SU-DHL-6 (cell line): ENCODE results near the gene URI1.

ENCODE experiments used
- H2AFZ ChIP-seq: fragments of 200-600 bp; sonication (generic); 2 replicates; pipeline ENCODE4 v1.6.1; 2014; ENCODE audit warnings: low read depth, mild to moderate bottlenecking, moderate library complexity, mixed read lengths, antibody characterized with exemption, low read length; ENCODE audit not compliant: severe bottlenecking
- H3F3A ChIP-seq: fragments of 200-600 bp; shearing (Covaris generic); 2 replicates; pipeline ENCODE4 v1.6.0; 2016; ENCODE audit warnings: antibody characterized with exemption, mild to moderate bottlenecking; ENCODE audit not compliant: insufficient read depth
- H3K27ac ChIP-seq: fragments of 200-600 bp; sonication (generic); 2 replicates; pipeline ENCODE4 v1.5.1; 2016; ENCODE audit warnings: low read depth, mild to moderate bottlenecking, low read length, moderate library complexity, mixed read lengths
- H3K27me3 ChIP-seq: fragments of 200-600 bp; sonication (generic), shearing (Covaris generic); 2 replicates; pipeline ENCODE4 v1.6.0; 2014; ENCODE audit warnings: mild to moderate bottlenecking, low read length
- H3K36me3 ChIP-seq: fragments of 200-600 bp; sonication (generic); 2 replicates; pipeline ENCODE4 v1.6.1; 2014; ENCODE audit warnings: mild to moderate bottlenecking, low read length, mixed read lengths
- H3K4me2 ChIP-seq: fragments of 300-600, 200-600 bp; shearing (Covaris generic), sonication (generic); 2 replicates; pipeline ENCODE4 v1.6.0; 2014; ENCODE audit warnings: low read length, low read depth, mild to moderate bottlenecking; ENCODE audit not compliant: poor library complexity, severe bottlenecking
- H3K4me3 ChIP-seq: fragments of 200-600 bp; sonication (generic); 2 replicates; pipeline ENCODE4 v1.5.1; 2014; ENCODE audit warnings: antibody characterized with exemption, low read length, mild to moderate bottlenecking, mixed read lengths; ENCODE audit not compliant: insufficient read depth, poor library complexity, severe bottlenecking
- H3K79me2 ChIP-seq: fragments of 200-600 bp; sonication (generic); 2 replicates; pipeline ENCODE4 v1.6.1; 2014; ENCODE audit warnings: mild to moderate bottlenecking, low read length, moderate library complexity; ENCODE audit not compliant: insufficient read depth
- H3K9ac ChIP-seq: fragments of 200-600 bp; sonication (generic); 2 replicates; pipeline ENCODE4 v1.7.0; 2014; ENCODE audit warnings: mild to moderate bottlenecking, low read length
- H3K9me2 ChIP-seq: fragments of 200-600 bp; sonication (generic); replicated peaks from 2 replicates; pipeline ENCODE4 v1.6.1; 2014; ENCODE audit warnings: low read length; ENCODE audit not compliant: insufficient read depth
- H3K9me3 ChIP-seq: fragments of 200-600 bp; sonication (generic); 2 replicates; pipeline ENCODE4 v1.6.1; 2014; ENCODE audit warnings: low read length, mixed read lengths; ENCODE audit not compliant: insufficient read depth
- H4K20me1 ChIP-seq: fragments of 200-600 bp; sonication (generic); 2 replicates; pipeline ENCODE4 v1.6.1; 2014; ENCODE audit warnings: low read depth, mild to moderate bottlenecking, antibody characterized with exemption, low read length, moderate library complexity, mixed read lengths
- EZH2phosphoT487 ChIP-seq: fragments of 200-600 bp; sonication (generic), shearing (Covaris generic); conservative IDR thresholded peaks from 2 replicates; pipeline ENCODE4 v1.6.1; 2018; ENCODE audit warnings: mild to moderate bottlenecking, antibody characterized with exemption, low read length, moderate library complexity, mixed read lengths
- TF ChIP-seq, protein P1 (sequence below): fragments of 200-600 bp; sonication (generic); IDR thresholded peaks from one replicate; pipeline ENCODE4 v1.5.1; 2017; ENCODE audit warnings: antibody characterized with exemption, mild to moderate bottlenecking, low read length, moderate library complexity; ENCODE audit not compliant: insufficient read depth, poor library complexity, severe bottlenecking

URI1 gene

GRCh38 chr19:30023330-30023729 lies 81.3 kb downstream of the URI1 start:
- Histone ChIP-seq H3K36me3 (peaks cover 3% of the 10 kb centered on the region; the same call in 1 of the 2 replicates), H3K79me2 (no peaks in the 10 kb centered on the region), H3K27me3 (no peaks in the 10 kb centered on the region), H2AFZ (no peak overlapping the region), H3K27ac (no peak overlapping the region), H3K9ac (no peak overlapping the region), H3F3A (no peaks in the 10 kb centered on the region), H3K4me2 (no peak overlapping the region), H3K9me3 (no peaks in the 10 kb centered on the region), H3K9me2 (no peaks in the 10 kb centered on the region), H3K4me3 (no peak overlapping the region), H4K20me1 (no peaks in the 10 kb centered on the region; the same call in 1 of the 2 replicates)
- TF ChIP-seq, protein P1, sequence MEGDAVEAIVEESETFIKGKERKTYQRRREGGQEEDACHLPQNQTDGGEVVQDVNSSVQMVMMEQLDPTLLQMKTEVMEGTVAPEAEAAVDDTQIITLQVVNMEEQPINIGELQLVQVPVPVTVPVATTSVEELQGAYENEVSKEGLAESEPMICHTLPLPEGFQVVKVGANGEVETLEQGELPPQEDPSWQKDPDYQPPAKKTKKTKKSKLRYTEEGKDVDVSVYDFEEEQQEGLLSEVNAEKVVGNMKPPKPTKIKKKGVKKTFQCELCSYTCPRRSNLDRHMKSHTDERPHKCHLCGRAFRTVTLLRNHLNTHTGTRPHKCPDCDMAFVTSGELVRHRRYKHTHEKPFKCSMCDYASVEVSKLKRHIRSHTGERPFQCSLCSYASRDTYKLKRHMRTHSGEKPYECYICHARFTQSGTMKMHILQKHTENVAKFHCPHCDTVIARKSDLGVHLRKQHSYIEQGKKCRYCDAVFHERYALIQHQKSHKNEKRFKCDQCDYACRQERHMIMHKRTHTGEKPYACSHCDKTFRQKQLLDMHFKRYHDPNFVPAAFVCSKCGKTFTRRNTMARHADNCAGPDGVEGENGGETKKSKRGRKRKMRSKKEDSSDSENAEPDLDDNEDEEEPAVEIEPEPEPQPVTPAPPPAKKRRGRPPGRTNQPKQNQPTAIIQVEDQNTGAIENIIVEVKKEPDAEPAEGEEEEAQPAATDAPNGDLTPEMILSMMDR = no peak
- TF ChIP-seq EZH2phosphoT487 = no peak

- no peak overlapping the region for H3K9ac ChIP-seq
- H3K36me3 ChIP-seq = peaks cover 3% of the 10 kb centered on the region
- H2AFZ ChIP-seq = no peak overlapping the region
- H3K27me3 ChIP-seq = no peaks in the 10 kb centered on the region
- no peaks in the 10 kb centered on the region for H3K79me2 ChIP-seq
- H3K9me2 ChIP-seq = no peaks in the 10 kb centered on the region
- H3K4me3 ChIP-seq = no peak overlapping the region
- no peak overlapping the region for H3K4me2 ChIP-seq
- no peak overlapping the region for H3K27ac ChIP-seq
- no peaks in the 10 kb centered on the region for H3F3A ChIP-seq
- TF ChIP-seq EZH2phosphoT487 = no peak
- TF ChIP-seq, protein P1 = no peak
- no peaks in the 10 kb centered on the region; the same call in 1 of the 2 replicates for H4K20me1 ChIP-seq
- no peaks in the 10 kb centered on the region for H3K9me3 ChIP-seq
Observed at GRCh38 chr19:30024091-30024490, 82.1 kb downstream of the URI1 start.

GRCh38 chr19:30026933-30027332 lies 84.9 kb downstream of the URI1 start:
- H3K36me3 ChIP-seq = peaks cover 3% of the 10 kb centered on the region
- no peak overlapping the region for H3K4me2 ChIP-seq
- no peak for TF ChIP-seq EZH2phosphoT487
- TF ChIP-seq, protein P1 = no peak
- no peaks in the 10 kb centered on the region for H3K9me3 ChIP-seq
- no peaks in the 10 kb centered on the region for H3K9me2 ChIP-seq
- H3K79me2 ChIP-seq = no peaks in the 10 kb centered on the region
- no peaks in the 10 kb centered on the region for H3F3A ChIP-seq
- no peaks in the 10 kb centered on the region for H3K27me3 ChIP-seq
- H3K4me3 ChIP-seq = no peak overlapping the region
- no peak overlapping the region for H3K27ac ChIP-seq
- no peaks in the 10 kb centered on the region; the same call in 1 of the 2 replicates for H4K20me1 ChIP-seq
- no peak overlapping the region for H2AFZ ChIP-seq
- no peak overlapping the region for H3K9ac ChIP-seq
